HG03064 (cell line): ENCODE measurements around the gene MRPL49.
A peak's percentile ranks its signal among the peaks of the same experiment; 100 is the strongest.
"Not testable (repeated sequence)": the region's sequence is repeated elsewhere in the genome, so short reads cannot be mapped to it uniquely, and the experiment has no call there.

Experiments used
- ATAC-seq: cut with Tn5 transposase; IDR thresholded peaks from one replicate; pipeline ENCODE4 v1.9.1; 2021; ENCODE audit warnings: low read depth; ENCODE audit not compliant: unreplicated experiment

Gene MRPL49

GRCh38 chr11:65117206-65118096, 4.7 kb upstream of the MRPL49 start, which contains the start of gene ZNHIT2:
Gene ZNHIT2, minus strand, starts transcription at chr11:65117701. Its CDS starts 48 bp downstream, at chr11:65117653.
- ATAC-seq, result peak; percentile 51

DNA sequence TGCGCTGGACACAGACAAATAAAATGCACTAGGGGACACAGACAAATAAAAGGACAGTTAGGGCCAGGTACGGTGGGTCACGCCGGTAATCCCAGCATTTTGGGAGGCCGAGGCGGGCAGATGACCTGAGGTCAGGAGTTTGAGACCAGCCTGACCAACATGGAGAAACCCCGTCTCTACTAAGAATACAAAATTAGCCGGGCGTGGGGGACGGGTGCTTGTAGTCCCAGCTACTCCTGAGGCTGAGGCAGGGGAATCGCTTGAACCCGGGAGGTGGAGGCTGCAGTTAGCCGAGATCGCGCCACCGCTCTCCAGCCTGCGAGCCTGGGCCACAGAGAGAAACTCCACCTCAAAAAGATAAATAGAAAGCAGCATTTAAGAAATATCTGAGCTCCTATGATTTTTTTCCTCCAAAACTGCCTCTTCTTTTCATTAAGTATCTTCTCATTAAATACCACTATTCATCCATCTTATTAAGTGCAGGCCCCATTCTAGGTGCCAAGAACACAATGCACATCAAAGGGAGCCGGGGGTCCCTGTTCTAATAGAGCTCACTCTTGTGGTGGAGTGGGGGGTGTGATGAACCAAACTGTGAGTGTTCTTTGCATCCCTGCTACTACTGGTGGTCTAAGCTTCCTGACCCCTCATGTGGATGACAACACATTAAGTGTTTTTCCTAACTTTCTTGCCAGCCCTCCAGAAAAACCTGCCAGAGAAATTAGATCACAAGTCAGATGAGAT, 3.9 kb upstream of the MRPL49 start:
- ATAC-seq, result no peak

DNA sequence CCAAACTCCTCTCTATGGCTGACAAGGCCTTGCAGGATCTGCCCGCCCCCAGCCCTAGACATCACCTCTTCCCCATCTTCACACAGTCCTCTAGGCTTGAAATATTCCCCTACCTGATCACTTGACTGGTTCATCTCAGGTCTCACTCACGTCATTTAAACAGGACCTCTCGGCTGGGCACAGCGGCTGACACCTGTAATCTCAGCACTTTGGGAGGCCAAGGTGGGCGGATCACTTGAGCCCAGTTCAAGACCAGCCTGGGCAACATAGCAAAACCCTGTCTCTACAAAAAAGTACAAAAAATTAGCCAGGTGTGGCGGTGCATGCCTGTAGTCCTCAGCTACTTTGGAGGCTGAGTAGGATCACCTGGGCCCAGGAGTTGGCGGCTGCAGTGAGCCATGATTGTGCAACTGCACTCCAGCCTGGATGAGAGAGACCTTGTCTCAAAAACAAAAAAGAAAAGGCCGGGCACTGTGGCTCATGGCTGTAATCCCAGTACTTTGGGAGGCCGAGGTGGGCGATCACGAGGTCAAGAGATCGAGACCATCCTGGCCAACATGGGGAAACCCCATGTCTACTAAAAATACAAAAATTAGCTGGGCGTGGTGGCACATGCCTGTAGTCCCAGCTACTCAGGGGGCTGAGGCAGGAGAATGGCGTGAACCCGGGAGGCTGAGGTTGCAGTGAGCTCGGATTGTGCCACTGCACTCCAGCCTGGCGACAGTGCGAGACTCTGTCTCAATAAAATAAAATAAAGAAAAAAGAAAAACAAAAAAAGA, 3.0 kb upstream of the MRPL49 start:
- not testable (repeated sequence) for ATAC-seq

GRCh38 chr11:65119670-65119995, 2.5 kb upstream of the MRPL49 start:
- ATAC-seq, result no peak

DNA sequence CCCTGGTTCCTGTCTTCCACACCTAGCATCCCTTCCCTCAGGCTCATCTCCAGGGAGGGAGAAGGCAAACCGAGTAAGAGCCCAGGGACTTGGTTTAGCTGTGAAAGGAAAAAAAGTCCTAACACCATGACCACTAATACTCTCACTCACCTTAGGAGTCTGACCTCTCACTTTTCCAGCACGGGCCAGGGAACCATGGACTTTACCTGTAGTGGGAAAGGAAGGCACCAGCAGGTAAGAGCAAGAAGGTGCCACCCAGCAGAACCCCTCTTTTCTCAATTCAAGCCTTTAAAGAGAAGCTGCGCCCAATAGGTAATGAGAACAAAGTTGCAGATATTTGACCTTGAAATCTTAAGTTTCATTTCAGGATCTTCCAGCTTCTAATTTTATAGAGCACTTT, 1.3 kb upstream of the MRPL49 start:
- ATAC-seq, result no peak

- no peak for ATAC-seq
Measured at GRCh38 chr11:65121447-65121864, 665 bp upstream of the MRPL49 start.

DNA sequence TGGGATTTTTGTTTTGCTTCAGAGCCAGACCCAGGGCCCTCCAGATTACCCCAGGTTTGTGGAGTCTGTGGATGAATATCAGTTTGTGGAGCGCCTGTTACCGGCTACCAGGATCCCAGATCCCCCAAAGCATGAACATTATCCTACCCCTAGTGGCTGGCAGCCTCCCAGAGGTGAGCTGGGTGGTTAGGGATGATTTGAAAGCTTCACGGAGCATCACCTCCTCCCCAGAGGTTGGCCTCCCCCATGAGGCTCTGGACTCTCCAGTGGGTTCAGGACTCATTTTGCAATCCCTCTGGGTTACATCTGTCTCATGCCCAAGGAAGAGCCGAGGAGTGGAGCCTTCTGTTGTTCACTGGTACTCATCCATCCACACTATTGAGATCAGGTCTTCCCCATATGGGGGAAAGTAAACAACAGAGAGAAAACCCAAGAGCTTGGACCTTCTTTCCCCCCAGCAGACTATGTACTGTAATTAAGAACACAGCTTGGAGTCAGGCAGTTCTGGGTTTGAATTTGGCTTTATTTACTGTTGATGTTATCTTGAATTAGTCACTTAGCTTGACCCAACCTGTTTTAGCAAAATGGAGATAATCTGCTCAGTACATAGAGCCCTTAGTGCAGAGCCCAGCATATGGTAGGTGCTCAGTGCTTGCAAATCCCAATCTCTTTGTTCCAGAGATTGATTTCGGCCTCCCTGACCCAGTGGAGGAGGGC, 2.5 kb downstream of the MRPL49 start:
- ATAC-seq, result no peak

DNA sequence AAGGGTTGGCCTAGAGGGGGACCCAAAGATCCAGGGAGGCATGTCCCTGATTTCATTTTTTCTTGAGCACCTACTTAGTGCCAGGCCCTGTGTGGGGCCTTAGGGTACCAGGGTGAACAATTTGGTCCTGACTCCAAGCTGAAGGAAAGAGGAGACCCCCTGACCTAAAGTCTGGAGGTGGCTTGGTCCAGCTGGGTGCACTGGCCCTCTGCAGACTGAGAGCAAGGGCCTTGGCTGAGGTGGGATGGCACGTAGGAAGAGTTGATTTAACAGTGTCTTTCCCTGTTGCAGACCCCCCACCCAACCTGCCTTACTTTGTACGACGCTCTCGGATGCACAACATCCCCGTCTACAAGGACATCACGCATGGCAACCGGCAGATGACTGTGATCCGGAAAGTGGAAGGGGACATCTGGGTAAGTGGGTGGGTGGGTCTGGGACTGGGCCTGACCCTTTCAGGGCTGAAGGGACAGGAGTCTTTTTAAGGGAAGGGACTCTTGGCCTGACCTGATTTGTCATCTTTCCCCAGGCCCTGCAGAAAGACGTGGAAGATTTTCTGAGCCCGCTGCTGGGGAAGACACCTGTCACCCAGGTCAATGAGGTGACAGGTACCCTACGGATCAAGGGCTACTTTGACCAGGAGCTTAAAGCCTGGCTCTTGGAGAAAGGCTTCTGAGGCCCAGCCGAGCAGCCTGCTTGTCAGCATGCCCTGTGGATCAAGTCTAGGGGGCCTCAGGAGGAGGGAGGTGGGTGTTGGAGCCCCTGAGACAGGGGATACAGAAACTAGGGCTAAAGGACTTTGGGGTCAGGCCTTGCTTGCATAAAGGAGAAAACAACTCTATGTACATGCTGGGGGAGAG, 3.3 kb downstream of the MRPL49 start:
- ATAC-seq, result no peak

DNA sequence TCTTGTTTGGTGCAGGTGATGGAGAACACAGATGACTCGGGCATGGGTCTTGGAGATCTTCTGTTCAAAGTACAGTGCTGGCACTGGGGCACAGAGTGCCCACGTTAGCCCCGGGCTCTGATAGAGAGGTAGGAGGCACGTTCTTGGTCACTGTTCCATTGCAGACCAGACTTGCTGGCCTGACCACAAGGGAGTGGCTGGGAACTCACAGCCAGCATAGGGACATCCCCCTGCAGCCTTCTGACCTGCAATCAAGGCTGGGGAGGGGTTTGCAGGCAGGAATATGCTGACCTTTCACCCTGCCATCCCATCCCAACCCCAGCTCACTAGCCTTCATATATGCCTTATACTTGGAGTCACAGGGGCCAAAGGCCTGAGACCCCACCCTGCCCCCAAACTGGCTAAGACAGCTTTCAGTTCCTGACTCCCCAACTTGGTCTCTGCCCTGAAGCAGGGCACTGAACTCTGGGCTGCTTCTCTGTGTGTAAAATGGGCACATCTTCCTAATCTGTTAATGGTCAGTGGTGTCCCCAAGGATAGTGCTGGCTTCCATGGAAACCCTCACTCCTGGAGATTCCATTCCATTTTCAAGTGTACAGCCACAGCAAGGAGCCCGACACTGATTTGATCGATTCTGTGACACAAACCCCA, 4.6 kb downstream of the MRPL49 start:
- no peak for ATAC-seq

- ATAC-seq, result no peak
Measured at GRCh38 chr11:65127473-65128181, 5.5 kb downstream of the MRPL49 start.

DNA sequence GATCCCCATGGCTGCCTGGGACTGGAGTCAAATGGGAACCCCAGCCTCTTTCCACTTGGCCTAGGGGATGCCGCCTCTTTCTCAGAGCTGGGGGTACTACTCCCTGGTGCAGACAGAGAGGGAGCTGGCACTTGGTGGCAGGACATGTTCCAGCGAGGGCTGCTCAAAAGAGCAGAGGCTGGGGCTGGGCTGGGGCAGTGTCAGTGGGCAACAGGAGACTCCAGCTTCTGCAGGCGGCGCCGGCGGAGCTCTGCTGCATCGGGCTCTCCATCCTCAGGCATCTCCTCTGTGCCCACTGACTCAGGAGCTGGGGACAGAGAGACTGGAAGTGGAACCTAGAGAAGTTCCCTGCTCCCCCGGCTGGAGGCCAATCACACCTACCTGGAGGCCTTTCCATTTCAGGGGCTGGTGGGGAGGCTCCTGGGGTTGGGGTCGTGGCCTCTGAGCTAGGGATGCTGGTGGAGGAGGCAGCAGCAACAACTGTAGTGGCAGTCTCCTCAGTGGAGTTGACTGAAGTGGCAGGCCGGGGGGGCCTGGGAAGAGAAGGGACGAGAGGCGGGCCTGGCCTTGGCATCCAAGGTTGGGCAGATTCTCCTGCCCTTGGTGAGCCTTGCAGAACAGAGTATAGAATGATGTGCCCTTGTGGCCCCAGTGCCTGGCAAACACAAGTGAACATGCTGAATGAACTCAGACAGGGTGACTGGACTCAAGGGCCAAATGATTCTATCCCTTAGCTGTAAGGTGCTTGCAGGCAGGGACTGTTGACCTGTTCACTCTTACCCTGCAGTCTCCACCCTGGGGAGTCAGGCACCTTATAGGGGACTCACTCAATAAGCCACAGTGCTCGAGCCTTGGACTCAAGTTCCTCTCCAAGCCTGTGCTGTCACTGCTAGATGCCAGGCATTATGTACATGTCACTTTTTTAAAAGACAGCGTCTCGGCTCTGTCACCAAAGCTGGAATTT, 6.3 kb downstream of the MRPL49 start:
- ATAC-seq, result no peak

GRCh38 chr11:65129649-65130441, 7.7 kb downstream of the MRPL49 start:
- no peak for ATAC-seq

DNA sequence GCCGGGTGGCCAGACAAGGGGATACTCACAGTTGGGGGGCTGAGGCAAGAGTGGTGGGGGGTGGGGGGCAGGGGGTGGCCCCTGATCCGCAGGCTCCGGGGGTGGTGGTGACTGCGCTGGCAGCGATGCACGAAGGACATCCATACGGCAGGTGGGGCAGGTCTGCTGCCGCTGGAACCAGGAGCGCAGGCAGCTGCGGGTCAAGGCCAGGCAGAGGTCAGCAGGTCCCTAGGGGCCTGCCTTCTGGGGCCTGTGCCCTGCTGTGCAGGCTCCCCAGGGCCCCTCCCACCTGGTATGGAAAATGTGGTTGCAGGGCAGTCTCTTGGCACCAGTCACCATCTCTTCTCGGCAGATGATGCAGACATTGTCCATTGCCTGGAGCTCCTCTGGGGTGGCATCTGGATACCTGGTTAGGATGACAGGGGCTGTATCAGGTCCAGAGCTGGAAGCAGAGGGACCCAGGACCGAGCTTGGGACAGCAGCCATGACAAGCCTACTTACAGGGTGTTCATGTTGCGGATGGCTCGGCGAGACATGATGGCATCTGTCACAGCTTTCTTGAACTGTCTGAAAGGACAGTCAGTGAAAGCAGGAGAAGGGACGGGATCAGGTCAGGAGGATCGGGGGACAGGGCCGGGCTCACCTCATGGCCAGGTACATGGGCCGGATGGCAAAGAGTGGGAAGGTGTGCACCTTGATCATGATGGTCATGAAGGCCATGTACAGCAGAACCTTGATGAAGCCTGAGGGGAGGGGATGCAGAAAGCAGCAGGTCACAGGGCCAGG, 8.7 kb downstream of the MRPL49 start:
- ATAC-seq, result no peak

DNA sequence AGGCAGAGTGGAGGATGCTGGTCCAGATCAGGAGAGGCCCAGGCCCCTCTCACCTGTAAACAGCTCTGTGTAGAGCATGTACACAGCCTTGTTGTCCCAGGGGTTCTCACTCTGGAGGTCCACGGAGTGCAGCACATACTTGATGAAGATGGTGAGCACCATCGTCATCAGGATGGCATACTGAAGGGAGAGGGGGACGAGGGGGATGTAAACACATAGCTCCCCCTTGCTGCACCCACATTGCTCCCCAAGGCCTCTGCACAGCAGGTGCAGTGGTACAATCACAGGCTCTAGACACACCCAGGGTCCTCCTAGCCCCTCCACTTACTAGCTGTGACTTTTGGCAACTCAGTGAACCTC, 9.3 kb downstream of the MRPL49 start:
- ATAC-seq, result no peak

DNA sequence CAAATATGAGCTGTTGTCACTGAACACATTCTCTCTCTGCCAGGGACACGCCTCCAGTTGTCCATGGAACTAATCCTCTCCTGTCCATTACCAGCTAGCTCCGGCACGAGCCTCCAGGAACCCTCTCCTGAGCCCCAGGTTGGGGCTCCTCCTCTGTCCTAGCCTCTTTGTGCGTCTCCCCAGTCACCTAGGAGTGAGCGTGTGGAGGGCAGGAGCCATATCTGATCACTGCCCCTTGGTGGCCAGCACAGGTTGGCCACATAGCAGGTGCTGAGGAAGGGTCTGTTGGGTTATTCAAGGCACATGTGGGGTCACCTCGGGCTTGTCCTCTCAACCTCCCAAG, 9.7 kb downstream of the MRPL49 start:
- no peak for ATAC-seq
